Gastrocnemius medialis (tissue), 4 donors: ENCODE measurements around the gene TUBB8.
"Not testable (repeated sequence)": the region's sequence is repeated elsewhere in the genome, so short reads cannot be mapped to it uniquely, and the experiment has no call there.

Experiments
- CTCF ChIP-seq, 5 experiments: fragments of 450-650 bp in 3 of 5; fragments of 200-600 bp in 2 of 5; sonication (generic) in 2 of 5; IDR thresholded peaks in 4 of 5; conservative IDR thresholded peaks in 1 of 5; 1 replicate in 4 of 5; 2 replicates in 1 of 5; pipeline ENCODE4 v1.5.1; 2016 to 2019; ENCODE audit warnings: antibody characterized with exemption in 5 of 5, mild to moderate bottlenecking in 3 of 5, moderate library complexity in 3 of 5
- POLR2A ChIP-seq, 2 donors: fragments of 450-650 bp; IDR thresholded peaks; one replicate each; pipeline ENCODE4 v1.6.1; 2017; ENCODE audit warnings: antibody characterized with exemption in 2 of 2, mild to moderate bottlenecking in 2 of 2, moderate library complexity in 2 of 2

GRCh38 chr10:73543-74265 lies 24.6 kb upstream of the TUBB8 start:
- TF ChIP-seq CTCF (IDR thresholded peaks at IDR 0.05 in 4 of 5, conservative IDR thresholded peaks at IDR 0.05 in 1 of 5) = peak in 3 of 5 experiments; percentile 28 to 63 (median 37)
- not testable (repeated sequence) for TF ChIP-seq POLR2A (IDR thresholded peaks at IDR 0.05)
